ENCODE data around the gene EPAS1.

EPAS1 gene

DNA sequence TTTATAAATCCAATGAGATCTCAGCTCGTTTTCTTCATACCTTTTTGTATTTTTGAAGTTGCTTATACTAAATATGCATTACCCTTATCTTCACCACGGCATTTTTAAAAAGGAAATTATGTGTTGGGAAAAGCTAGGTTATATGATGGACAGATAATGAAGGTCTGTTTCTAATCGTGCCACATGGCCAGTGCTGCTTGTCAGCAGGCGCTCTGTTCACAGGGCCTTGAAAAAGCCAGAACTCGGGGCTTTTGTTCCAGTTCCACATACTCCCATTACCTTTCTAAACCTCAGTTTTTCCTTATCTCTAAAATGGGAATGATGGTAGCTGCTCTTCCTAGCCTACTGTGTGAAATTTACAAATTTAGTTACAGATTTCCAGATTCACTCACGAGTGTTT lies 42.0 kb downstream of the EPAS1 start:
- H3K27me3 ChIP-seq: no peaks in the 10 kb centered on the region
- peak; percentile 84 for DNase-seq
- H3K4me3 ChIP-seq (ENCODE audit: low read depth, low read length): peak overlapping the region; percentile 7; the same call in 1 of the 2 replicates
- H3K4me1 ChIP-seq: peaks cover 79% of the 10 kb centered on the region
- H3K9me3 ChIP-seq: no peaks in the 10 kb centered on the region
- TF ChIP-seq, protein P1, sequence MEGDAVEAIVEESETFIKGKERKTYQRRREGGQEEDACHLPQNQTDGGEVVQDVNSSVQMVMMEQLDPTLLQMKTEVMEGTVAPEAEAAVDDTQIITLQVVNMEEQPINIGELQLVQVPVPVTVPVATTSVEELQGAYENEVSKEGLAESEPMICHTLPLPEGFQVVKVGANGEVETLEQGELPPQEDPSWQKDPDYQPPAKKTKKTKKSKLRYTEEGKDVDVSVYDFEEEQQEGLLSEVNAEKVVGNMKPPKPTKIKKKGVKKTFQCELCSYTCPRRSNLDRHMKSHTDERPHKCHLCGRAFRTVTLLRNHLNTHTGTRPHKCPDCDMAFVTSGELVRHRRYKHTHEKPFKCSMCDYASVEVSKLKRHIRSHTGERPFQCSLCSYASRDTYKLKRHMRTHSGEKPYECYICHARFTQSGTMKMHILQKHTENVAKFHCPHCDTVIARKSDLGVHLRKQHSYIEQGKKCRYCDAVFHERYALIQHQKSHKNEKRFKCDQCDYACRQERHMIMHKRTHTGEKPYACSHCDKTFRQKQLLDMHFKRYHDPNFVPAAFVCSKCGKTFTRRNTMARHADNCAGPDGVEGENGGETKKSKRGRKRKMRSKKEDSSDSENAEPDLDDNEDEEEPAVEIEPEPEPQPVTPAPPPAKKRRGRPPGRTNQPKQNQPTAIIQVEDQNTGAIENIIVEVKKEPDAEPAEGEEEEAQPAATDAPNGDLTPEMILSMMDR (IDR thresholded peaks at IDR 0.05; ENCODE audit: low read depth, low read length): no peak
- no peaks in the 10 kb centered on the region for H3K36me3 ChIP-seq

DNA sequence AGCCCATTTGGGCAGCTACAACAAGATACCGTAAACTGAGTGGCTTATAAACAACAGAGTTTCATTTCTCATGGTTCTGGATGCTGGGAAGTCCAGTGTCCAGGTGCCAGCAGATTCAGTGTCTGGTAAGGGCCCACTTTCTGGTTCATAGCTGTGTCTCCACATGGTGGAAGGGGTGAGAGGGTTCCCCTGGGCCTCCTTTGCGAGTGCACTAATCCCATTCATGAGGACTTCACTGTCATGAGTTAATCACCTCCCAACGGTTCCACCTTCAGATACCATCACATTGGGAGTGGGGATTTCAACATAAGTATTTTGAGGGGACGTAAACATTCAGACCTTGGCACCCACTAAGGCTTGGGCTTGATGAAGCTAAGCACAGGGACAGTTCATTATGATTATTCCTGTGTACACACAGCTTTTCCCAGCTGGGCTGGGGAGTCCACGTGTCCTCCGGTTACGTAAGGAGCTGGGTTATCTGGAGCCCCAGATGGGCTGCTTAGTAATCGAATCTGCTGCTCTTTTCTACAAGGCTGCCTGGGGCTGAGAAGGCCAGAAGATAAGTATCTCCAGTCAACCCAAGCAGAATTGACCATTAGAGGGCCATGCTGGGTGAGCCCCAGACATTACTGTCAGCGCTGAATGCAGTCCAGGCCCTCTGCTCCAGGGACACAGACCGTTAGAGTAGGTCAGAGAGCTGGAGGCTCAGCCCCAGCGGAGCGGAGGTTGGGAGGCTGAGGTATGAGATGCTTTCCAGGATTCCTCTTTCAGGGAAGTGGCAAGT lies 42.7 kb downstream of the EPAS1 start:
- no peaks in the 10 kb centered on the region for H3K27me3 ChIP-seq
- TF ChIP-seq, protein P1 (IDR thresholded peaks at IDR 0.05; ENCODE audit: low read depth, low read length): peak; percentile 30; the same call in 1 of the 2 replicates
- H3K36me3 ChIP-seq: no peaks in the 10 kb centered on the region
- peak overlapping the region; percentile 7; the same call in 1 of the 2 replicates for H3K4me3 ChIP-seq (ENCODE audit: low read depth, low read length)
- peaks cover 72% of the 10 kb centered on the region for H3K4me1 ChIP-seq
- DNase-seq: peak; percentile 96
- H3K9me3 ChIP-seq: no peaks in the 10 kb centered on the region

DNA sequence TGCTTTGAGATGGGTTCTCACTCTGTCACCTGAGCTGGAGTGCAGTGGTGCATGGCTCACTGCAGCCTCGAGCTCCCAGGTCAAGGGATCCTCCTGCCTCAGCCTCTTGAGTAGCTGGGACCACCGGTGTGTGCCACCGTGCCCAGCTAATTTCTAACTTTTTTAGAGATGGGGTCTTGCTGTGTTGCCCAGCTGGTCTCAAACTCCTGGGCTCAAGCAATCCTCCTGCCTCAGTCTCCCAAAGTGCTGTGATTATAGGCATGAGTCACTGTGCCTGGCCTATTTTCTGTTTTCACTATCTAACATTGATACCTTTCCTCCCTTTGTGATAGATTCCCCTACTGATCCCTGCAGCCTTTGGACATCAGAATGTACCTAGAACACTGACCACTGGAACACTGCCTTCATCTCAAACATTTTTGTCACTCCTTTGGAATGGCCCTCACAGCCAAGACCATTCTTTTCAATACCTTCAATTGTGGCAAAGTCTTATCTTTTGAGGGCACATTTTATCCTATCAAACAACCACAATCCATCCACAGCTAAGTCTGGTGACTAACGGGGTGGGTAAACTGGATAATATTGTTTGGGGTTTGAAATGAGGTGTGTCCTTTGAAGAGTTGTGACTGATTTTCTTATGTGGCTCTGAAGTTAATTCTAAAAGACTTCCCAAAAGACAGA lies 43.7 kb downstream of the EPAS1 start:
- no peak for DNase-seq
- Histone ChIP-seq H3K9me3 (no peaks in the 10 kb centered on the region), H3K36me3 (no peaks in the 10 kb centered on the region), H3K27me3 (no peaks in the 10 kb centered on the region), H3K4me3 (ENCODE audit: low read depth, low read length) (no peak overlapping the region), H3K4me1 (peaks cover 67% of the 10 kb centered on the region)
- TF ChIP-seq, protein P1 (IDR thresholded peaks at IDR 0.05; ENCODE audit: low read depth, low read length): no peak

DNA sequence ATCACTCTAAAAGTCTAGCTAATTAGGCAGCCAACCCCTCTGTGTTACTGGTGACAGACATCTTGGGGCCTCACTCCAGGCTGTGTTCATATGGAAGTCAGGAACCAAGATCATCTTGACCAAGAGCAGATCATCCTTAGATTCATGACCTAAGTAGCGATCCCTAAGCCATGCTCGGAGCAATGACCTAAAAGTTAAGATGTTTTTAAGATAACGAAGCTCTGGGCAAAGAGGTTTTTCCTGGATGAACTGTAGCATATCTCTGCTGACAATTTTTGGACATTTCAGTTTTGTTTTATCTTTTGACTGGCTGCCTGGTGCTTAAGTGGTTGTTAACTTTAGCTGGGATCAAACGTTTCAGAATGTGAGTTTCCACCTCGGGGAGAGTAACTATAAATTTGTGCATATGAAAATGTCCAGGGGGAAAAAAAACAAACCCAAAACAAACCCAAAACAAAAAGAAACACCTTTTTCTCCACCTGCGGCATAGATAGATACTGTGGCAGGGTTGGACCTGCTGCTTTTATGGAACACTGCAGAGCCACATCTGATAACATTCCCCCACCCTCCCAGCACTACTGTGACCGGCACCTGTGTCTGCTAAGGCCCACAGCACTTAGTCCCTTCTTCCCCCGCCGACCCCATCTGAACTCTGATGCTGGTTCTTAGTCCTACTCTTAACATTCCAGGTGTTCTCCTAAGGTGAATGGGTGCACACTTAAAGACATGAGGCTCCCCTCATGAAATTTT lies 45.5 kb downstream of the EPAS1 start:
- Histone ChIP-seq H3K27me3 (no peaks in the 10 kb centered on the region), H3K4me3 (ENCODE audit: low read depth, low read length) (no peak overlapping the region), H3K36me3 (no peaks in the 10 kb centered on the region), H3K4me1 (peaks cover 55% of the 10 kb centered on the region), H3K9me3 (no peaks in the 10 kb centered on the region)
- DNase-seq: no peak
- TF ChIP-seq, protein P1 (IDR thresholded peaks at IDR 0.05; ENCODE audit: low read depth, low read length): no peak

DNA sequence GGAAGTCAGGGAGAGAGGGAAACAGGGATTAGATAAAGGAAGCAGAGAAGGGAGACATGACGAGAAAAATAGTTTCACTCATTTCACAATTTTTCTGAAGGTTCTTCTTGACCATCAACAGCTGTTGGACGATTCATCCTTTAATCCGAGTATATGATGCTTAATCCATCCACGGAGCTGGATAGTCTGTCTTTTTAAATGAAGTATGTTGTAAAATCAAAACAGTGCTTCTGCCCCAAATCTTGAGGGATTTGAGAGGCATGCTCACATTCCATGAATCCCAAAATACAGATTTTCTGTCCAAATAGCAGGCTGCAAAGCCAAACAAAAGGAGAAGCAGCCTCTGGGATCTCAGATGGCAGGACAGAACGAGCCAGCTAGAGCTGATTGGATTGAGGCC lies 47.5 kb downstream of the EPAS1 start:
- Histone ChIP-seq H3K4me3 (ENCODE audit: low read depth, low read length) (no peak overlapping the region), H3K27me3 (no peaks in the 10 kb centered on the region), H3K36me3 (no peaks in the 10 kb centered on the region), H3K9me3 (no peaks in the 10 kb centered on the region), H3K4me1 (peaks cover 38% of the 10 kb centered on the region)
- no peak for DNase-seq
- TF ChIP-seq, protein P1 (IDR thresholded peaks at IDR 0.05; ENCODE audit: low read depth, low read length): no peak
